ENCODE data around the gene IGFBP1.

- TF ChIP-seq CTCF (IDR thresholded peaks at IDR 0.05): no peak
- TF ChIP-seq POLR2A (IDR thresholded peaks at IDR 0.05): no peak
These were observed 4.2 kb downstream of the IGFBP1 start for GRCh38 chr7:45892407-45893035.
